GM21619 (cell line): ENCODE measurements around the gene ABCA13.

Source experiments
- ATAC-seq: cut with Tn5 transposase; IDR thresholded peaks from one replicate; pipeline ENCODE4 v1.9.1; 2021; ENCODE audit not compliant: unreplicated experiment

Gene ABCA13

DNA sequence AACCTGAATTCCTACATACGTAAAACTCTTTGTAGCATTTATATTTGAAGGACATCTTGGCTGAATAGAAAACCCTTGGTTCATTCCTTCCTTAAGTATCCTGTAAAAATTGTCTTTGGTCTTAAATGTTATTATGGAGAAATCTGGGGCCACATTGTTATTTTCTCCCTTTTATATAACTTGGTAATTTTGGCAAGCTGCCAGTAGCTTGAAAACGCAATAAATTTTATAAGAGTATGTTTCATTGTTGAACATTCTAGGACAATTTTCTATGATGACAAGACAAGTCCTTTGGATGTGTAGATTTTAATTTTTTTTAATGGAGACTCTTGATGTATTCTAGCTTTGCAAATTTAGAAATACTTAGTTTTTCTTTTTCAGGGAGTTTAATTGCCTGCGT lies 191.9 kb downstream of the ABCA13 start:
- ATAC-seq: no peak

DNA sequence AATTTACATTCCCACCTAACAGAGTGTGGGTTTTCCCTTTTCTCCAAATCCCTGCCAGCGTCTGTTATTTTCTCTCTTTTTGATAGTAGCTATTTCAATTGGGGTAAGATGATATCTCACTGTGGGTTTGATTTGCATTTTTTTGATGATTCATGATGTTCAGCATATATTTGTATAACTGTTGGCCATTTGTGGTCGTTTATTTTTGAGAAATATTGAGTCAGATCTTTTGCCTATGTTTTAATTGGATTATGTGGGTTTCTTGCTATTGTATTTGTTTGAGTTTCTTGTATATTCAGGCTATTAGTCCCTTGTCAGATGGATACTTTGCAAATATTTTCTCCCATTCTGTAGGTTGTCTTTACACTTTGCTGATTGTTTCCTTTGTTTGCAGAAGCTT lies 193.8 kb downstream of the ABCA13 start:
- ATAC-seq: no peak

DNA sequence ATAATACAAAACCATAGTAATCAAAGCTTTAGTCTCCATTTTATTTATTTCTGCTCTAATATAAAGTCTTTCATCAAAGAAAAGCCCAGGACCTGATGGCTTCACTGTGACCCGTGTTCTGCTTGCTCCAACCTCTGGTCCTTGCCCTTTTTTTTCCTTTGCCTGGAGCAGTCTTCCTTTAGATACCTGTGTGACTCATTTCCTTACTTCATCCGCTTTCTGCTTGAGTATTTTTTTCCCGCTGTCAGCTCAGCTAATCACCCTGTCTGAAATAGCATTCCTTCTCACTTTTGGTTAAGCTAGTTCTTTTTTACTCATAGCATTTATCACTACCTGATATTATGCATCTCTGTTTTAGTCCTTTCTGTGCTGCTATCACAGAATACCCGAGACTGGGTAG lies 194.8 kb downstream of the ABCA13 start:
- ATAC-seq: no peak

DNA sequence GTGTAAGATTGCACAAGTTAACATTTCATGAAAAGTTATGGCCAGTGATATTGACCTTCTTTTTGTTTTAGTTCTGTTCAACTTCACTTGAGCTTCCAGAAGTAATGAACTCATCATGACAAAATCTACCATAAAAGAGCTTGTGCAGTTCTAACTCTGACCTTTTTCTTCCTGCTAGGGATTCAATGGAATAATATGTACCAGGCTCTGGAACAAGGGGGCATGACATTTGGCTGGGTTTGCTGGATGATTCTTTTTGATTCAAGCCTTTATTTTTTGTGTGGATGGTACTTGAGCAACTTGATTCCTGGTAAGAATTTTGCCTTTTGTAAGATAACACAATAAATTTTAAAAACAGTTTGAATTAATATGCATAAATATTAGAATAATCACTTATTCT lies 205.0 kb downstream of the ABCA13 start:
- ATAC-seq: no peak

DNA sequence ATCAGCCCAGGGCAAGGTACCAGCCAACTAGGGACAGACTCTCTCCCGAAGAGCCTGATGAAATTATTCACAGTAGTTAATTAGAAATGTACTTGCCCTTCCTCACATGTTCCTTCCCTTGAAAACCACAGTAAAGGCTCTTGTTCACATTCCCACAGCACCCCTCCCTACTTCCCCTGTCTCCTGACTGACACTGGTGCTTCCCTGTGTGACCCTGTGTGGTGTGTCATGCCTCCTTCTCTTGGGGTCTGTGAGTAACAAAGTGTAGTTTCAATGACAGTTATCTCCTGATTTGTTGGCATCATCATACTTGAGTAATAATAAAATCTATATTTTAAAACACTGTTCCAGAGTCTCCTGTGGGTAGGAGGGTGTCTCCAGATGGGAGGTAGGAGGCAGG lies 209.7 kb downstream of the ABCA13 start:
- no peak for ATAC-seq

DNA sequence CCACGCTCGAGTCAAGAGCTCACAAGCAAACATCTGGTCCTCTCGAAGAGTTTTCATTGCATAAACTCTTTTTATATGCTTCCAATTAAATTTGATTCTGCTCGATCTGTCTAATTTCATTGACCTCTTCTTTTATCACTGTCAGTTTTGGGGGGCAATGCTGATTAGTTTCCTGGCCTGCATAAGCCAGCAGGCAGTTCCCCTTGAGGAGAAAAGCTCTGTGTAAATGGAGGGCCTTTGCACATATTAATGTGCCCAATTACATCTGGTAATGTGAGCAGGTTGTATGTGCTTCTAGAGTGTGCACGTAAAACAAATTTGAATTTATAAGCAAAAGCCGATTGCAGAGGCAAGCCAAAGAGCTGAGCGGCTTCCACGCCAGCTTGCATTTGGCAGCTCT lies 210.3 kb downstream of the ABCA13 start:
- no peak for ATAC-seq

DNA sequence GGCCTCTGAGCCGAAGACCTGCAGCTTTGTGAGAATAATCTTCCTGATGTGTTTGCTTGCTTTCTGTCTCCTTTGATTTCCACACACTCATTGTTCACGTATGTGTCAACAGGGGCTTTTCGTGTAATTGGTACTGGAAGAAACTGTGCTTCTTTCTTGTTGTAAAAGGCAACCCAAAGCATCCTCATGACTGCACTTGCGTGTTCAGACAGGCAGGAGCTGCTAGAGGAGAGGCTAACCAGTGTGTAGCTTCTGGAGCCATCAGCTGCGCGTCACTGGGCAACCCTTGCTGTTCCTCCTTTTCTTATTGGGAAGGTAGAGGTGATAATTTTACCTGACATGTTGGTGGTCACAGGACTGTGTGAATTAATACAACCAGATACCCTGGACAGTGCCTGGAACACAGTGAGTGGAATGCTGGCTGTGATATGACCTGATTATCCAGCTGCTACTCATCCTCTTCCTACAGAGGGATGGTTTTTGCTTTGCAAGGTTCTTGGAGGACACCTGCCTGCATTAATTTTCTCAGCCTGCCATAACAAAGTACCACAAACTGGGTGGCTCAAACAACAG lies 213.0 kb downstream of the ABCA13 start:
- no peak for ATAC-seq

DNA sequence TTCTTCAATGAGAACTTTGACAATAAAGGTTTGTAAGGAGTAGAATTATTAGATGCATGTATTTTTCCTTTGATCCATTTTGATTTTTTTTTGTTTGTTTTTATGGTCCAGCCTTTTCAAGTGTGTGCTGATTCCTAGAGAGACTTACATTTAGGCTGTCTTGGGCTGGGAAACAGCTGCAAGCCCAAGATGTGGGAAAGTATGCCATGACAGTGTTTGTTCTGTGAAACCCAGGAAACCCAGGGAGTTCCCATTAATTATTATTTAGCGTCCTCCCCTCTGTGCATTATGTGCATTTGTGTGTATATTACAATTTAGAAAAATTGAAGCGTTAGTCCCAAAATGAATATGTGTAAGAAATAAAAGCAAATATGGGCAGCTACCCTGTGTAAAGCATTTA lies 216.7 kb downstream of the ABCA13 start:
- ATAC-seq: no peak

DNA sequence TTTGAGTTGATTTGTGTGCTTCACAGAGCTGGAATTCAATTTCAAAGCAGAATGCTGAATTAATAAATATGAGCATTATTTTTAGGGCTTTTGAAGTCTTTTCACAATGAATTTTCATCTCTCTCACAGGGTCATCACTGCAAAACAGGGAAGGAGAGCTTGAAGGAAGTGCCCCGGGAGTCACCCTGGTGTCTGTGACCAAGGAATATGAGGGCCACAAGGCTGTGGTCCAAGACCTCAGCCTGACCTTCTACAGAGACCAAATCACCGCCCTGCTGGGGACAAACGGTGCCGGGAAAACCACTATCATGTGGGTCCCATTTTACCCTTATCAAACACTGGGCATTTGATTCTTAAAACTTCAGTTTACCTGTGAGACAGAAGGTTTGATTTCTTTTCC lies 217.7 kb downstream of the ABCA13 start:
- ATAC-seq: no peak

DNA sequence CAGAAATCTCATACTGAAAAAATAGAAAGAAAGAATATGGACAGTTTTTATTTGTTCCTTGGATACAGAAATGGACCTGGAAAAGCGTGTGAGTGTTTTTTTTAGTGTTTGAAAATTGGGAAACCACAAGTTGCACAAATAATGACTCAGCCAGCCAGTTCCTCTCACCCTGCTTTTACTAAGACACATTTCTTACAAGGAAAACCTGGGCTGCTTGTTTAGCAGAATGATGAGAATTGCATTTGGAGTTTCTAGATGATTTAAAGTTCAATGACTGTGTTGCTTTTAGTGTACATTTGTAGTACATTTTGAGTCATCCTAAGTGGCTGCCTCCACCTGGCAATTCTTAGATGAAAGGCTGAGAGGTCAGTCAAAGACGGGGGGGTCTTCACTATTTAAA lies 218.7 kb downstream of the ABCA13 start:
- no peak for ATAC-seq

DNA sequence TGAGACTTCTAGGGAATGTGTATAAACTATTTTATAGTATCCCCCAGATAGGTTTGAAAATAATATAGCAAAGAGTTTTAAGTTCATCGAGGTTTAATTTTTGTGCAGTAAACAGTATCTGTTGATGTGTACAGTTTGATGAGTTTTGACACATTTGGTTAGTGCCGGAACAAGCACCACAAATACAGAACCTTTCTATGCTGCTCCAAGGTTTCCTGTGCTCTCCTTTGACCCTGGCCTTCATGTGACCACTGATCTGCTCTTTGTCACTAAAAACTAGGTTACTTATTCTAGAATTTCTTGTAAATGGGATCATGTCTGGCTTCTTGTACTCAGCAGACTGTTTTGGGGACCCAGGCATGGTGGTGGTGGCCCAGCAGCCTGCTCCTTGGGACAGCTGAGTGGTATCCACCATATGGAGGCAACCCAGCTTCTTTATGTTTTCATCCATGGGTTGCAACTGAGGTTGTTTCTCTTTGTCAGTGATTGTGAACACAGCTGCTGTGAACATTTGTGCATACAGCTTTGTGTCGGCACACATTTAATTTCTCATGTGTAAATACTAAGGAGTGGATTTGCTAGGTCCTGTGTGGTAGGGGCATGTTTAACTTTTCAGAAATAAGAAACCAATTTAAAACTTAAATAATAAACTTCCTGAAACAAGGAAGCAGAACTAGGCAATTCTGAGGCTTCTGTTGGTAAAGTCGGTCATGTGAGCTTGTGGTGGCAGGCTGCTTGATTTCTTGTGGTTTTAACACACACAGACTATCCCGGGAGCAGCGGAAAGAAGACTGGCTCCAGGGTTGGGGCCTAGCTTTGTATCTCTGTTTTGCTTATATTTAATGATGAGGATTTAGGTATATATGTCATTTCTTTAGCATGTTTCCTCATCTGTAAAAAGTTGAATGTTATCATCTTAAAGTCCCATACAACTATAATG lies 219.4 kb downstream of the ABCA13 start:
- ATAC-seq: no peak

DNA sequence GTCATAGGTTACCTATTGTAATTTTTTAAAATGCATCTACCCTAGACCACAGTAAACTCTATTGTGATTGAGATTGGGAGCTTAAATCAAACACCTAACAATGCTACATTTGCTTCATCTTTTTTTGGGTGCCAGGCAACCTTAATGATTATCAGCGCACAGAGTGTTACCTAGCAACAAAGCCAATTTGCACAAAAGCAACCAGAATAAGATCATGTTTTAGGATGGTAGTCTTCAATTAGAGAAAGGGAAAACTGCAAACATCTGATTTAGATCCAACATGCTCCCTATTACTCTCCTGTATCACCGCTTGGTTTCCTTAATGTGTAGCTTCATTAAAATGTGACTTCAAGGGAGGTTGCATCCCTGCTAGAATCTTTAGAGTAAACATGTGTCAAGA lies 226.9 kb downstream of the ABCA13 start:
- ATAC-seq: no peak

DNA sequence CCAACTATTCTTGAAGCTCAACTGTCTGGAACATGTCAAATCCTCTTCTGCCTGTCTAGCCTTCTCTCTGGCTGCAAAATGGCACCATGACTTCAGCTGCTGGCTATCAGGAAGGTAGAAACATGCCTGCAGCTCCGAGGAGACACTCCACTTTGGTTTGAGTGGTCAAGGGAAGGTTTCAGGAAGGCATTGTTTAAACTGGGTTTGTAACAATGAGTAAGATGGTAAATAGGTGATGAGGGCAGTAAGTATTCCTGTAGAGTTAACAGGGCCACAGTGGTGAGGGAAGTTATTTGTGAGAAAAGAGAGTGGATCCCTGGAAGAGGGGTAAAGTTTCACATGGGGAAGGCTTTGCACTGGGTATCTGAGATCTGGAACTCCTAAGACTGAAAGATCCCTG lies 231.5 kb downstream of the ABCA13 start:
- no peak for ATAC-seq

DNA sequence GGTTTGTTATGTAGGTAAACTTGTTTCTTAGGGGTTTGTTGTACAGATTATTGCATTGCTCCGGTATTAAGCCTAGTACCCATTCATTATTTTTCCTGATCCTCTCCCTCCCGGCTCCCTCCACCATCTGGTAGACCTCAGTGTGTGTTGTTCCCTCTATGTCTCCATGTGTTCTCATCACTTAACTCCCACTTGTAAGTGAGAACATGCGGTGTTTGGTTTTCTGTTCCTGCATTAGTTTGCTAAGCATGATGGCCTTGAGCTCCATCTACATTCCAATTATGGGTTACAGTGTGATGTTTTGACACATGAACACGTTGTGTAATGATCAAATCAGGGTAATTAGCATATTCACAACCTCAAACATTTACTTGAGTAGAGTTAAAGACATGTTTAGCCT lies 237.5 kb downstream of the ABCA13 start:
- no peak for ATAC-seq

DNA sequence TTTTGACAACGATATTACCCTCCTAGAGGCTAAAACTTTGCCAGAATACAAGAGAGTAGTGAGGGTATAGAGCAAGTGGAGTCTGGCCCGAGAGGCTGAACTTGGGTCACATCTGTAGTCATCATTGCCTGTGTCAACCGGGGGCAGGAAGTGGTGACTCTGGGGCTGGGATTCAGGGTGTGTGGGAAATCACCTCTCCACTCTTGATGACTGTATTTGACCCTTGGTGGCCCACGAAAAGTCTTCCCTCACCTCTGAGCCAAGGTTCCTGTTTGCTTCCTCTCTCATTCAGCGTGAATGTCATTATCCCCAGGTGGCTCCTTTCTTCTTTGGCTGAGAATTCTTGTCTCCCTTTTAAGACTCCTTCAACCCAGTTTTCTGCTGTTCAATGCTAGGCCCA lies 240.4 kb downstream of the ABCA13 start:
- ATAC-seq: no peak

DNA sequence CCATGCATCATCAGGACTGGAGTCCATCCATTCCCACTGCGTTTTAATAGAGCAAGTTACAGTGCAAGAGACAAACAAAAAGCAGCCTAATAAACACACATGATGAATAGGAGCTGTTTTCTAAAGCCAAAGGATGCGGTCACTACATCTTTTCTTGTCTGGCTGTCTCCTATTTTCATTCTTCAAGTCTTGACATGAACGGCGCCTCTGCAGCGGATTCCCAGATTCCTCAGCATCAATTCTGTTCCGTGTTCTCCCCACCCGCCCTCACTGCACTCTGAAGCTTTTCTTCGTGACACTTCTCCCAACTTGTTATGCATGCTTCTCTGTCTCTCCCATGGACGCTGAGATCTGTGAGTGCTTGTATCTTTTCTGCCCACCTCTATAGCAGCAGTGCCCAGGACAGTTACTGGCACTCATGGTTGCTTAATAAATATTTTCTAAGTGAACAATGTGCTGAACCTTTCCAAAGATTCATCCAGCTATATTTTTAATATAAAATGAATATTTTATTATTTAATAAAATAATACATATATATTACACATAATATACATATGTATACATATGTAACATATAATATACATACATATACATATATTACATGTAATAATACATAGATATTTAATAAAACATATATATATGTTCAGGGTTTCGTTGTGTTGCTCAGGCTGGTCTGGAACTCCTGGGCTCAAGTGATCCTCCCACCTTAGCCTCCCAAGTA lies 242.9 kb downstream of the ABCA13 start:
- no peak for ATAC-seq

DNA sequence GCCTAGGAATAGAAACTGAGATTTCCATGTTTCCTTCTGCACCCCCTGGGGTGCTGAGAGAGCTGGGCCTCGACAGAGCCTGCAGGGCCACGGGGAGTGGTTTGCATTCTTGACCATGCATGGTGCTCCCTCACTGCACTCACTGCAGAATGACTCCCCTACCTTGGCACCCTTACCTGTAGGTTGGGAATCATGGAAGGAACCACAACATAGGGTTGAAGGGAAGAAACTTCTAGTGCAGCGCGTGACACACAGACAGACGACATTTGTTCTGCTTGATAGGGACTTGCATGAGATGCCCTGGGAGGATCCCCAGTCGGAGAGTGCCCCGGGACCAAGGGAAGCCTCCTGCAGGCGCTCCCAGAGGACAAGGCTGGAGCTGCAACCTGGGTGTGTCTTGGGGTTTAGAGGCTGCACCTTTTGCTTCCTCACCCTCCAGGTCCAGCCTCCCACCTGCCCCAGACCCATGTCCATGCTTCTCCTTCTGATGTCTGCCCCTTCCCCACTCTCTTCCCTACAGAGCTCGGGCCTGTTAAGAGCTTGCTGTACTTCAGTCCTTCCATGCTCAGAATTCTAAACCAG lies 245.2 kb downstream of the ABCA13 start:
- no peak for ATAC-seq

DNA sequence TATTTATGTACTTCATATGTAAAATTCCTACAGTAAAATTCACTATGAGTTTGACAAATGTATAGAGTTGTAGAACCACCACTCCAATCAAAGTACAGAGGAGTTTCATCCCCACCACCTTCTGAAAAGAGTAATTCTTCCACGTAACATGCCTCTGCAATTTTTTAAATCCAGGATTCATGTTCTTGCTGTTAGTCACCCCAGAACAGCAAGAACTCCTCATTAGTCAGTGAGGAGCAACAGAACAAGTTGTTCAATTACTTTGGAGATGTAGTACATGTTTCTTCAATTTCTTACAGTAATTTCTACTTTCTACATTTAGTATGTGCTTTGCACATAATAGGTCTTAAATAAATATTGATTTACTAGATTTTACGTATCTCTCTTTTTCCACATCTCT lies 248.1 kb downstream of the ABCA13 start:
- no peak for ATAC-seq

DNA sequence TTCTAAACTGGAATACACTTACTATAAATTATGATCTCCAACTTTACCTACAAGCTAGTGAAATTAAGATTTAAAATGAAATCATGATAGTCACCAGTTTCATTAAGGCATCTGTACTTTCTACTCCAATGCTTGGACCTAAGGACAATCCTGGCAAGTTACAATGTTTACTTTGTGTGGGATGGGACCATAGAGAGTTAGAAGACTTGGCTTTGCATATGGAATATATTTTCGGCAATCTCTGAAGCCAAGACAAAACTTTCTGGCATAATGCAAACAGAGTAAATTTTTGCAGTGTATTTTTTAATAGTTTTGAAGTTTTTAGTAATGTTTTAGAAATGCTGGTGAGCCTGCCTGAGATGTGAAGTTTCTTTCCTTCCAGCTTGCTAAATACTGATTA lies 248.9 kb downstream of the ABCA13 start:
- ATAC-seq: no peak

DNA sequence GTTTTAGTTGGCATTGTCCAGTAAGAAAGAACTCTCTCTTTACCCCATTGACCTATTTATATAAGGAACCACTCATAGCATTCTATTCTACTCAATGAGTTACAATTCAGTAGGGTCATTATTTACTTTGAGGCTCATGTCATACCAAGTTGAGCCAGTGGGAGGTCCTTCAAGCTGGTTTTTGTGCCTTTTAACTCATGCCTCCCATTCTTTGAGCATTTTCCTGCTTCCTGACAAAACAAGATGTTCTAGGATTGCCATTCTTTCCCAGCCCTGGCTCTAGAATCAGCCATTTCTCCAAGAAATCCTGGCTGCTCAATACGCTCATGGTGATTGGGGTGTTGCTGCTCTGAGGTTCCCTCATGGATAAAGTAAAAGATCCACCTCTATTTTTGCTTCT lies 250.1 kb downstream of the ABCA13 start:
- no peak for ATAC-seq

DNA sequence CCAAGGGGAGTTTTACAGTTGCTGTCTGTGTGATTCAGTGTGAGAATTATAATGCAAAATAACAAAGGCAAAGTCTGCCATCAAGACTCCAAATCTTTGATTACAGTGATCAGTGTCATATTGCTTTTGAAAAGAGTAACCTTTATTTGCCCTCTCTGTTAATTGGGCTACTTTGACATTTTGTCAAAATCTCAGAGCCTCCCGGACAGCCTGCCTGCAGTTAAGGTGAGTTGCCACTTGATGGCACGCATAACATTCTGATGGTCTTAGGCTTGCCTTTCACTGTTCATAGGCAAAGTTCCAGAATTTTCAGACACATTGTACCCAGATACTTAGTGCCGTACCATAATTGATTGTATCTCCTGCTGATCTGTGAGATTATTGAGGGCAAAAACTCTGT lies 253.5 kb downstream of the ABCA13 start:
- no peak for ATAC-seq
